Gastrocnemius medialis (tissue), 4 donors: Measurements from ENCODE around the gene GDF9. TPM values are rescaled to one million over a fixed set of nuclear protein-coding genes. Genes with fewer than 3 reads are reported as not detected.

ENCODE experiments used
- ATAC-seq, 2 donors: fragments of 150-250 bp; one replicate each; pipeline ENCODE4 v1.9.1; 2016
- DNase-seq, 2 donors: peaks; one replicate each; pipeline ENCODE4 v3.0.0-alpha.2; 2019
- H3K27ac ChIP-seq, 4 donors: fragments of 200-600 bp; sonication (generic); 1 replicate in 1 of 4; 2 replicates in 3 of 4; pipeline ENCODE4 v1.5.1; 2016 to 2018; ENCODE audit warnings: mild to moderate bottlenecking in 2 of 4, moderate library complexity in 1 of 4
- H3K27me3 ChIP-seq, 3 donors: fragments of 200-600 bp; sonication (generic) in 2 of 3; 1 replicate in 1 of 3; 2 replicates in 2 of 3; pipeline versions ENCODE4 v1.5.1 to v1.6.0; 2016 to 2019; ENCODE audit warnings: mild to moderate bottlenecking in 1 of 3, moderate library complexity in 1 of 3
- H3K36me3 ChIP-seq, 2 donors: fragments of 200-600 bp; sonication (generic) in 1 of 2; one replicate each; pipeline ENCODE4 v1.5.1; 2017 to 2018
- H3K4me1 ChIP-seq, 2 donors: fragments of 200-600 bp; sonication (generic) in 1 of 2; one replicate each; pipeline ENCODE4 v1.5.1; 2016 to 2017; ENCODE audit warnings: mild to moderate bottlenecking in 2 of 2
- H3K4me3 ChIP-seq, 4 donors: fragments of 200-600 bp; sonication (generic) in 3 of 4; 1 replicate in 1 of 4; 2 replicates in 3 of 4; pipeline ENCODE4 v1.5.1; 2016 to 2019; ENCODE audit warnings: mild to moderate bottlenecking in 2 of 4
- H3K9me3 ChIP-seq, 3 donors: fragments of 200-600 bp; sonication (generic) in 2 of 3; 1 replicate in 1 of 3; 2 replicates in 2 of 3; pipeline ENCODE4 v1.5.1; 2016 to 2019
- POLR2A ChIP-seq, 2 donors: fragments of 450-650 bp; IDR thresholded peaks; one replicate each; pipeline ENCODE4 v1.6.1; 2017; ENCODE audit warnings: antibody characterized with exemption in 2 of 2, mild to moderate bottlenecking in 2 of 2, moderate library complexity in 2 of 2
- in situ Hi-C, 4 donors: fragments of 200-750 bp; cut with MboI; loops; one replicate each; pipeline versions ENCODE4 v1.15.0 to v1.8.0; 2017; ENCODE audit warnings: low sequenced_read_pairs in 4 of 4
- intact Hi-C: fragments of 100-400 bp; cut with DNase I; formaldehyde crosslinking; loops from one replicate; pipeline ENCODE4 v1.15.1; 2023; ENCODE audit warnings: low total_unique reads
- total RNA-seq, 4 donors: library from RNA; depleted of rRNA; stranded (reverse); fragments of >200 nt; gene quantifications; one replicate each; pipeline versions ENCODE4 v1.1.0 to v1.2.3, GENCODE V29; 2016
- TF ChIP-seq, protein P1 (sequence below), 5 experiments: fragments of 450-650 bp in 3 of 5; fragments of 200-600 bp in 2 of 5; sonication (generic) in 2 of 5; IDR thresholded peaks in 4 of 5; conservative IDR thresholded peaks in 1 of 5; 1 replicate in 4 of 5; 2 replicates in 1 of 5; pipeline ENCODE4 v1.5.1; 2016 to 2019; ENCODE audit warnings: antibody characterized with exemption in 5 of 5, mild to moderate bottlenecking in 3 of 5, moderate library complexity in 3 of 5

Gene GDF9
- total RNA-seq, 4 donors from 2014 or later = 0.13 to 2.5 (median 0.46) TPM; not detected in 1

DNA sequence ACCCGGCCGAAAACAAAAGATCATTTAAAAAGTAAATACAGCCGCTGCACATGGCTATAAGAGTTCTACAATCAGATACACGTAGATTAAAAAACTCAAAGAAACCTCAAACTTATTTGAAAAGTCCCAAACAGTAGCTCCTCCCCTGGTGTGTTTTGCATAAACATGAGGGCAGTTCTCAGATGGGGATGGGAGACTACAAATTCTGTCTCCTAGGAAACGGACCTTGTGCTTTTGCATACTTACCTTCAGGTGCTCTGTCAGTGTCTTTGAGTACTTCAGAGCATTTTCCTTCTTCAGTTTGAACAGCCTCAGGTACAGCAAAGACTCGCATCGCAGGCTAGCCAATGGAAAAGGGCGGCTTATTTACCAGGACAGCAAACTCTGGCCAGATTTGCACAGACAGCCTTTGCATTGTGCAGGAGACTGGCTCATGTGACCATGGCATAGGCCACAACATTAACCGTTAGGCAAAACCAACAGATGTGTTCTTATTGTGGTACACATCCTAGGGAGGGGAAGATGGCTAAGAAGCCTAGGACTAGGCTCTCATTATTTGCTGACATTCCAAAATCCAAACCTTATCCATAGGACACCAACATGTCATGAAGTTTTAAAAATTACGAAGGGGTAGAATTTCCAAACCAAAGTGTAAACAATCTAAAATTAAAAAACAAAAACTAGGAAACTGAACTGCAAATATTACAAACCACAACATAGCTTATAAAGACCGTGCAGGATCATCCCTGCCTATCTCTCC is 20.0 kb upstream of the GDF9 start:
- in situ Hi-C loops = no loop called here
- TF ChIP-seq, protein P1, sequence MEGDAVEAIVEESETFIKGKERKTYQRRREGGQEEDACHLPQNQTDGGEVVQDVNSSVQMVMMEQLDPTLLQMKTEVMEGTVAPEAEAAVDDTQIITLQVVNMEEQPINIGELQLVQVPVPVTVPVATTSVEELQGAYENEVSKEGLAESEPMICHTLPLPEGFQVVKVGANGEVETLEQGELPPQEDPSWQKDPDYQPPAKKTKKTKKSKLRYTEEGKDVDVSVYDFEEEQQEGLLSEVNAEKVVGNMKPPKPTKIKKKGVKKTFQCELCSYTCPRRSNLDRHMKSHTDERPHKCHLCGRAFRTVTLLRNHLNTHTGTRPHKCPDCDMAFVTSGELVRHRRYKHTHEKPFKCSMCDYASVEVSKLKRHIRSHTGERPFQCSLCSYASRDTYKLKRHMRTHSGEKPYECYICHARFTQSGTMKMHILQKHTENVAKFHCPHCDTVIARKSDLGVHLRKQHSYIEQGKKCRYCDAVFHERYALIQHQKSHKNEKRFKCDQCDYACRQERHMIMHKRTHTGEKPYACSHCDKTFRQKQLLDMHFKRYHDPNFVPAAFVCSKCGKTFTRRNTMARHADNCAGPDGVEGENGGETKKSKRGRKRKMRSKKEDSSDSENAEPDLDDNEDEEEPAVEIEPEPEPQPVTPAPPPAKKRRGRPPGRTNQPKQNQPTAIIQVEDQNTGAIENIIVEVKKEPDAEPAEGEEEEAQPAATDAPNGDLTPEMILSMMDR (IDR thresholded peaks at IDR 0.05 in 4 of 5, conservative IDR thresholded peaks at IDR 0.05 in 1 of 5) = no peak
- no peak for TF ChIP-seq POLR2A (IDR thresholded peaks at IDR 0.05)
- Histone ChIP-seq H3K27ac (no peak overlapping the region), H3K4me1 (no peaks in the 10 kb centered on the region), H3K4me3 (no peak overlapping the region), H3K27me3 (no peaks in the 10 kb centered on the region), H3K9me3 (no peaks in the 10 kb centered on the region), H3K36me3 (peaks cover 0 to 87% of the 10 kb centered on the region in 2 donors)
- no peak for ATAC-seq
- DNase-seq = no peak
- intact Hi-C loops = no loop called here

DNA sequence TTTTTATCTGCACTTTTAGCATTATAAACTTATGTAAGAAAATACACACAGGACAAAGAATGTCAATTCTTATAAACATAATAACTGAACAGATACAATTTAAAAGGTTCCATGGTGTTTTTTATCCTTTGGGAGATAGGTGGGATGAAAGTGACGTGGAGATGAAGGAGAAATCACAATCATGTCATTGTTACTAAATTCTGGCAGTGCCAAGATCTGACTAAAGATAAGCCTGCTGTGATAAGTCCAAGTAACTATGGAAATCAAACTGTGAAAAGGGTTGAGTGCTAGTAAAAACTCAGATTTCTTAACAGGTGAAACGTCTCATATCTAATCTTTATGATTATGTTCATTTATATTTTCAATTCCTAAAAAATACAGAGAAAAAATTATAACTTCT is 18.3 kb upstream of the GDF9 start:
- Histone ChIP-seq H3K36me3 (peaks cover 0 to 87% of the 10 kb centered on the region in 2 donors), H3K27ac (no peak overlapping the region), H3K4me3 (no peak overlapping the region), H3K27me3 (no peaks in the 10 kb centered on the region), H3K9me3 (no peaks in the 10 kb centered on the region), H3K4me1 (no peaks in the 10 kb centered on the region)
- DNase-seq = no peak
- TF ChIP-seq, protein P1 (IDR thresholded peaks at IDR 0.05 in 4 of 5, conservative IDR thresholded peaks at IDR 0.05 in 1 of 5) = no peak
- no peak for TF ChIP-seq POLR2A (IDR thresholded peaks at IDR 0.05)
- no peak for ATAC-seq
- intact Hi-C loops (no loop called here), in situ Hi-C loops (no loop called here)

DNA sequence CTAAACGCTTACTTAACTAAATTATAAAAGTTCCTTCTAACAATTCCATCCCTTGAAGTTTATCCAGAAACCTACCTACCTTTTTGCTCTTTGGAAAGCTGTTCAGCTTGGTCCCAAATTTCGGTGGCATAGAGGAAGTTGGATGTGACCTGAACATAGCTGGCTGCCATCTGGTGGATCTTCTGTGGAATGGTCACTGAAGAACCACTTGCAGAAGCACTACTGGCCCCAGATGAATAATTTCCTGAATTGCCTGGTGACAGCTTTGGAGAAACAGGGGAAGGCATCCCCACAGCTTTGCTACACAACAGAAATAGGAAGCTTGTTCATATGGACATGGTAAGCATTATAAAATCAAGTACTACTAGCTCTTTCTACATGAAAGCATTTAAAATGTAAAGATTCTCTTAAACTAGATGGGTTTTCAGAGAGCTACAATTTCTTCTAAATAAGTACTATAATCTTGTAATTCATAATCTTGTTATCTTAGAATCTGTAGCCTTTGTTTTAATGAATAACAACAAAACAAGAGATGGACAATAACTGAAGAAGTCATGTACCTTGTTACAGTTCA is 17.1 kb upstream of the GDF9 start:
- H3K36me3 ChIP-seq = peaks cover 0 to 80% of the 10 kb centered on the region in 2 donors
- in situ Hi-C loops = no loop called here
- TF ChIP-seq POLR2A (IDR thresholded peaks at IDR 0.05) = no peak
- TF ChIP-seq, protein P1 (IDR thresholded peaks at IDR 0.05 in 4 of 5, conservative IDR thresholded peaks at IDR 0.05 in 1 of 5) = peak; percentile 33 to 66 (median 46)

DNA sequence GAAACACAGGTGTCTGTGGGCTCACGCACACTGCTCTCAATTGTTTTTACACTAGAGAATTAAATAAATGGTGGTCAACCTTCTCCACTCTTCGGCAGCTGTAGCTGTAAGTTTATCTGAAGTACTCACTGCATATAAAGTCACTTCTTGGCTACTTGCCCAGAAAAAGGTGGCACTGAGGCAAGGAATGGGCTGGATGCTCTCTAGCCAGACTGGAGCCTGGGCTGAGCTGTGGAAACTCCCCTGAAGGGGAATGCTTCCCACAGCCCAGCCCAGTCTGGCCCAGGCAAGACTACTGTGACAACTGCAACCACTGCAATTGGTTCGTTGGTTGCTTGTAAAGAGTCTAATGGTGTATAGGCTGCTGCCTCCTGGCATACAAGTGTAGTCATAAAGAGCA is 11.7 kb upstream of the GDF9 start:
- DNase-seq = peak; percentile 43 to 82
- in situ Hi-C loops = no loop called here
- peaks cover 0 to 49% of the 10 kb centered on the region in 2 donors for H3K36me3 ChIP-seq

More for the DNA sequence above, 17.1 kb upstream of the GDF9 start:
- Histone ChIP-seq H3K4me3 (no peak overlapping the region), H3K27me3 (no peaks in the 10 kb centered on the region), H3K27ac (no peak overlapping the region), H3K4me1 (peaks cover 5 to 6% of the 10 kb centered on the region in 2 donors), H3K9me3 (no peaks in the 10 kb centered on the region)
- peak; percentile 39 to 90 for ATAC-seq
- DNase-seq = peak in 1 of 2 donors; percentile 44
- intact Hi-C loops = loop anchor here (2.0 kb wide), 1 partner anchor 53 kb away; the partner anchor contains the start of gene SHROOM1

More for the DNA sequence above, 11.7 kb upstream of the GDF9 start:
- Histone ChIP-seq H3K27ac (peak overlapping the region; percentile 13 to 75 (median 52)), H3K27me3 (no peaks in the 10 kb centered on the region), H3K4me1 (peaks cover 28 to 34% of the 10 kb centered on the region in 2 donors), H3K4me3 (no peak overlapping the region), H3K9me3 (no peaks in the 10 kb centered on the region)
- ATAC-seq = peak; percentile 83 to 96
- TF ChIP-seq, protein P1 (IDR thresholded peaks at IDR 0.05 in 4 of 5, conservative IDR thresholded peaks at IDR 0.05 in 1 of 5) = no peak
- no peak for TF ChIP-seq POLR2A (IDR thresholded peaks at IDR 0.05)
- intact Hi-C loops = no loop called here
